GM12875 (cell line): ENCODE results near the gene PTRH2.

ENCODE experiments used
- H3K4me3 ChIP-seq: one replicate; pipeline ENCODE4 v1.5.1; 2011; ENCODE audit warnings: low read depth, low read length, control low read depth
- TF ChIP-seq, protein P1 (sequence below): IDR thresholded peaks from 2 replicates; pipeline ENCODE4 v1.5.1; 2011; ENCODE audit warnings: low read depth, mild to moderate bottlenecking, control low read depth, inconsistent platforms, low read length, moderate library complexity, borderline replicate concordance; ENCODE audit not compliant: insufficient read depth

The PTRH2 gene

GRCh38 chr17:59688496-59688895, 18.7 kb downstream of the PTRH2 start:
- H3K4me3 ChIP-seq = no peak overlapping the region
- TF ChIP-seq, protein P1, sequence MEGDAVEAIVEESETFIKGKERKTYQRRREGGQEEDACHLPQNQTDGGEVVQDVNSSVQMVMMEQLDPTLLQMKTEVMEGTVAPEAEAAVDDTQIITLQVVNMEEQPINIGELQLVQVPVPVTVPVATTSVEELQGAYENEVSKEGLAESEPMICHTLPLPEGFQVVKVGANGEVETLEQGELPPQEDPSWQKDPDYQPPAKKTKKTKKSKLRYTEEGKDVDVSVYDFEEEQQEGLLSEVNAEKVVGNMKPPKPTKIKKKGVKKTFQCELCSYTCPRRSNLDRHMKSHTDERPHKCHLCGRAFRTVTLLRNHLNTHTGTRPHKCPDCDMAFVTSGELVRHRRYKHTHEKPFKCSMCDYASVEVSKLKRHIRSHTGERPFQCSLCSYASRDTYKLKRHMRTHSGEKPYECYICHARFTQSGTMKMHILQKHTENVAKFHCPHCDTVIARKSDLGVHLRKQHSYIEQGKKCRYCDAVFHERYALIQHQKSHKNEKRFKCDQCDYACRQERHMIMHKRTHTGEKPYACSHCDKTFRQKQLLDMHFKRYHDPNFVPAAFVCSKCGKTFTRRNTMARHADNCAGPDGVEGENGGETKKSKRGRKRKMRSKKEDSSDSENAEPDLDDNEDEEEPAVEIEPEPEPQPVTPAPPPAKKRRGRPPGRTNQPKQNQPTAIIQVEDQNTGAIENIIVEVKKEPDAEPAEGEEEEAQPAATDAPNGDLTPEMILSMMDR = no peak

DNA sequence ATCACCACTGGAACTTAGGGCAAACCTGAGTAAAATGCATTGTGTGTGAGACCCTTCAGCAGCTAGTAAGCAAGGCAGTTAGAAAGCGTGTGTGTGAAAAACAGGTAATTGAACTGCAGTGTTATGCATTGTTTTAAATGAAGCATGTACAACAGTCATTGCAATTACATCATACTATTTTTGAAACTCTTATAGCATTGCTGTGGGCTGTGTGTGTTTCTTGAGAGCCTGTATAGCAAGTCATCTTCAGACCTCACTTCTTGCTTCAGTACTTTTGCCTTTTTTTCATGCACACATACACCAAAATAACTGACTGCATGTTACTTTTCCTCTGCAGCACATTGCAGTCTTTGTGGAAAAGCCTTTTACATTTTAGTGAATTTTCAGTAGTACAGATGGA, 19.2 kb downstream of the PTRH2 start:
- TF ChIP-seq, protein P1 = no peak
- no peak overlapping the region for H3K4me3 ChIP-seq

GRCh38 chr17:59684967-59685366, 22.3 kb downstream of the PTRH2 start:
- no peak overlapping the region for H3K4me3 ChIP-seq
- TF ChIP-seq, protein P1 = no peak

DNA sequence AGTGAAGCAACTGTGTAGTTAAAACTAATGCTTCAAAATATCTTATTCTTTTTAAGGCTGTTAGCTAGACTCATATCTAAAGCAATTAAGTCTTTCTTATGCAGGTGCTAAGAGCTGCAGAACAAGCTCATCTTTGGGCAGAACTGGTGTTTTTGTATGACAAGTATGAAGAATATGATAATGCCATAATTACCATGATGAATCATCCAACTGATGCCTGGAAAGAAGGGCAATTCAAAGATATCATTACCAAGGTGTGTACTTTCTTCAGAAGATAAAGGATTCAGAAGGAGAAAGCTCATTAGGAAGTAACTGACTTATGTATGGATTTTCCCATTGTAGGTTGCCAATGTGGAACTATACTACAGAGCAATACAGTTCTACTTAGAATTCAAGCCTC, 23.9 kb downstream of the PTRH2 start:
- TF ChIP-seq, protein P1 = no peak

DNA sequence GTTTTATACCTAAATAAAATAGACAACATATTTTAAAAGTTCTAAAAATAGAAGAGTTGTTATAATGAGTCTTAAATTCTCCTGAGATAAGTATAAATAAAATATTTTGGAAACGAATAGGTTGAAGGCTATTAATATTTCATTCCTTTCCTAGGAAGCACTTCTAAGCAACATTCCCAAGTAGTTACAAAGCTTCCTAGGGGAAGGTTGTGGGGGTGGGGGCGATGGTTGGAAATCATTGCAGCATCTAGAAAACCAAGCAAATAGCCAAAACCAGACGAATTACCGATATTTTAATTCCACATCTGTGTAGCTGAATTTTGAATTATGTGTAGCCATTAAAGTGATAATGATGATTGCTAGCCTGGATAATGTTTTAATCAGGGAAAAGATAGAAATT, 26.9 kb downstream of the PTRH2 start:
- TF ChIP-seq, protein P1 = no peak
- no peak overlapping the region for H3K4me3 ChIP-seq

More for the DNA sequence above, 23.9 kb downstream of the PTRH2 start:
- H3K4me3 ChIP-seq = no peak overlapping the region

DNA sequence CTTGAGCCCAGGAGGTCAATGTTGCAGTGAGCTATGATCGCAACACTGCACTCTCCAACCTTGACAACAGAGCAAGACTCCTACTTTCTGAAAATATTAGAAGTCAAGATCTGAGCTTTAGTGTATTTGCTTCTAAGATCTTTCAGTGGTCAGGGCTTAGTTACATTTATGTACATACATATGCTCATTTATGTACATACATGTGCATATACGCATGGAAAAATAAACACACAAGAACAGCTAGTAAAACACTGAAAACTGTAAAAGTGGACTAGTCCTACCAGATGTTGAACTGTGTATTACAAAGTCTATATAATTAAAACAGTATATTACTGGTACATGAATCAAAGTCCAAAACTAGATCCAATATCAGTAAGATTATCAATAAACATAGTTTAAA, 28.3 kb downstream of the PTRH2 start:
- TF ChIP-seq, protein P1 = no peak

GRCh38 chr17:59676716-59677115, 30.5 kb downstream of the PTRH2 start:
- no peak overlapping the region for H3K4me3 ChIP-seq
- TF ChIP-seq, protein P1 = no peak

More for the DNA sequence above, 28.3 kb downstream of the PTRH2 start:
- no peak overlapping the region for H3K4me3 ChIP-seq
